Daoy (cell line): ENCODE data around the gene SLC30A9. TPM values are rescaled to one million over a fixed set of nuclear protein-coding genes. Genes with fewer than 3 reads are reported as not detected.

Experiments used
- DNase-seq: peaks from one replicate; pipeline ENCODE4 v3.0.0-alpha.2; 2015; ENCODE audit warnings: low read depth
- total RNA-seq: library from RNA; depleted of rRNA; stranded (reverse); fragments of >200 nt; shearing (Covaris generic); gene quantifications from 2 replicates; pipeline ENCODE4 v1.2.3, GENCODE V29; 2014; rRNA removed

SLC30A9 gene
- total RNA-seq = 65.0 and 72.1 TPM in 2 replicates

DNA sequence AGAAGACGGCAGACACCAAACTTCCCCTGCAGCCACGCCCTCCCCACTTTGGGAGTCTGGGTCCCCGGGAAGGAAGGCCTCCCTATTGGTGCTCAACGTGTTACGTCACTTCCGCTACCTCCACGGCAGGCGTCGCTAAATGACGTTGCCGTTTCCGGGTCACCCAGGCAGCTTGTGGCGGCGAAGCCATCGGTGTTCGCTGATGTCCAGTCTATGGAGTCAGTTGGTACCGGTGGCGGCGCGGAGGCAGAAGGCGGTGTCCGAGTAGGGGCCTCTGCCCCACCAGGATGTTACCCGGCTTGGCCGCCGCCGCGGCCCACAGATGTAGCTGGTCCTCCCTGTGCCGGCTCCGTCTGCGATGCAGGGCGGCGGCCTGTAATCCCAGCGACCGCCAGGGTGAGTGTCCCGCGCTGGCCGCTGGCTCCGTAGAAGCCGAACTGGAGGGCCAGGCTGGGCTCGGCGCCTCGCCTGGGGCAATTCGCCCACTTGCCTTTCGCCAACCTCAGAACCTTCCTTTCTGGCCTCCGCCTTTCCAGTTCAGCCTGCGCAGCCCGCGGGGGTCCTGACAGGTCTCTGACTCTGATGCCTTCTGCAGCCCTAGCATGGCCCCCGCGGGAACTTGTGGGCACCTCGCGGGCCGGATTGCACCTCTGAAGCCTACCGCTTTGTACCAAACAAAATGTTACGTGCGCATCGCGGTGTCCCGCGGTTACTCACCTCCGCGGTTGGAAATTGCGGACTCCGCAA, at the start of gene SLC30A9:
Gene SLC30A9, plus strand, starts transcription at position 166 of the 747 bp plus-strand sequence. Its CDS starts 122 bp downstream, at position 288.
- peak; percentile 96 for DNase-seq

DNA sequence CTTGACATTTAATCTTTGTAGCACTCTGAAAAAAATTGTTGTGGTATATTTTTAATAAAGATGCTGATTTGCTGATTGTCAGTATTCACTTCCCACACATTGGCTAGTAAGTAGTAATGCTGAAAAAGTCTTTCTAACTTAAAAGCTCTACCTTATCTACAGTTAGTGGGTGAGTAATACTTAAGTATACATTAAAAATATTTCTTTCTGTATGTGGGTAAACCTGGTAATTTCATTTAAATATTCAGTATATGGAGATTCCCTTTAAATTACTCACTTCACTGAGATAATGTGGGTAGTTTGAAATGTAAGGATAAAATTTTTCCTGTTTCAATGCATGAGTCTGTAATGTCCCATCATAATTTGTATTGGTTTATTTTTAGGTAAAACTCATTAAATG, 49.5 kb upstream of the SLC30A9 start:
- no peak for DNase-seq

DNA sequence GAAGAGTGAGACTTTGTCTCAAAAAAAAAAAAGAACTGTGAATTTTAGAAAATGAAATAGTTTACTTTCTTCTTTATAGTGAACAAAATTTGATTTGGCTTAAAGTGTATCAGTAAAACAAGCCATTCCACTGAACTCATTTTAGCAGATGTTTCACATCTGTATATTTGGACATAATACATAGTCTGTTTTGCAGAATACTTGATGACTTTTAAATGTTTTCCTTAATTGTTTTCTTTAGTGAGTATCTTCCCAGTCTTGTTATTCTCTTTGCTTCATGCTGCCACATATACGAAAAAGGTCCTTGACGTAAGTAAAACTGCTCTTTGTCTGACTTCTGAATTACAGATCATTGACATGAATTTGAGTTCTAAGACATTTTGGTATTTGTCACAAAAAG, 46.8 kb upstream of the SLC30A9 start:
- DNase-seq = no peak

DNA sequence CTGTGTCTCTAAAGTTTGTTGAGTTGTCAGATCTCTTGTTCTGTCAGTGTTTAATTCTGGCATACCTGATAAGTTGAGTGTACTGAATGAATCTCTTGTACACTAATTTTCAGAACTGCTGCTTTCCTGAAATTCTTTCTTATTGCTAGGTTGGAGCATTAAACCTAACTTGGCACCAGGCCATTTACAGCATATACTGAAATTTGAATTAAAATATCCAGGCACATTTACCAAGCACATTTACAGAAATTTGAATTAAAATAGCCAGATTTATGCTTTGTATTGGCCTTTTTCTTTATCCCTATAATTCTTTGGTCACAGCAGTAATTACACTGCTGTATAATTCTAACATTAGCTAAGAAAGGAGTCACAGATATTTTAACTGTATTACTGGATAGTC, 46.2 kb upstream of the SLC30A9 start:
- no peak for DNase-seq

DNA sequence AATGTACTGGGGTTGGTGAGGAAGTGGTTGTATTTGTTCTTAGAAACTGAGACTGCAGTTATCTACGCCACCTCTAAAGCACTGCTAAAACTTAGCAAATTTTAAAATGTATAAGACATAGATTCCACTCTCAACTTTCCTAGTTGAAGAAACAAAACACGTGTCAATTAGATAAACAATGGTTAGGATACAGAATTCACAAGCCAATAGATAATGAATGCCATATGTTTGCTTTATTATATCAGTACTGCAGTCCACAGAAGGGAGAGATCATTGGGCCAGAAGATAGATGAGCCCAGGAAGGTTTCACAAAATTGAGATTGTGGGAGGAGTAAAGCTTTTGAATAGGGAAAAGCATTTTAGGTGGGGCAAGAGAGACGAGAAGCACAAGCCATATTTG, 40.8 kb upstream of the SLC30A9 start:
- DNase-seq = no peak

DNA sequence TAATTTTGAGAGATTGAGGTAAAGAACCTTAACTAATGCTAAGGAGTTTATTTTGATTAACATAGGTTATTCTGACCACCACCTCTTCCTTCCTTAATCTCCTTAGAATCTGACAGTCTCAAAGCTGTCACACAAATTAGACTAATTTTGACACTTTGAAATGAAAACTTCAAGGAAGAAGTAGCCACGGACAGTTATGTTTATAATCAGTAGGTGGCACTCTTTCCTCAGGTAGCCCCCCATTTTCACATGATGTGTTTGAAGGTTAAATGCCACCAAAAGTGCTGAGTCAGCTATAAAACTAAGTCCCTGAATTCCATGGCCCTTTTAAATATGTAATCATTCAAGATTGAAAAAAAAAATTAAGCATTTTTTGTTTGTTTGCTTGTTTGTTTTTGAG, 32.7 kb upstream of the SLC30A9 start:
- DNase-seq = no peak

DNA sequence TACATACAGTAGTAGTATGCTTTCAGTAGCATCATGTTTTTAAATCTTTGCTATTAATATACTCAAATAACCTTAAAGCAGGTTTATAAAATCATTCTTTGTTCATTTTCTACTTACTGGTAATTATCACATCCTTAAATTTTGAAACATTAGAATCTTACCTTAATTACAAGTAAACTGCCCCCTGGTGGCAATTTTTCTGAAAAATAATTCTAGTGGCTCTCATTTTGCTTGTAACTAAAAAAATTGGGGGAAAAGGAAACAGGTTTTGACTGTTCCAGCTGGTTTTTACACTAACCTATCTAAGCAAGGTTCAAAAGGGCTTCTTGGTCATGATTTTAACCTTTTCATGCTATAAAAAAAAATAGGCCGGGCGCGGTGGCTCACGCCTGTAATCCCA, 27.2 kb upstream of the SLC30A9 start:
- DNase-seq = no peak

DNA sequence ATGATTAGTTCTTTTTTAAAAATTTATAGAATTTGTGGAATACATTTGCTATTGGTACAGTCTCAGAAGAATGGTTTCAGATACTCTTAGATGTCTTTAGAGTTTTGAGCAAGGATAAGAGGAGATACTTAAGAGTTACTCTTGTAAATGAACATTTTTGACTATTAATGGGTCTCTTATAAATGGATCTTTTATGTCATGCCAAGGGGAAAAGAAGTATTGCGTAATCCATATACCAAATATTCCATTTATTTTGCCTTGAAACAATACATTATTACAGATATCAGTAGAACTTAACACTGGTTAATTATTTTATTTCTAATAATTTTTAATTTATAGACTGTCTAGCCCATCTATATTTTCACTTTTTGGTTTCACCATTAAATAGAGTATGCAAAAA, 25.9 kb upstream of the SLC30A9 start:
- no peak for DNase-seq

DNA sequence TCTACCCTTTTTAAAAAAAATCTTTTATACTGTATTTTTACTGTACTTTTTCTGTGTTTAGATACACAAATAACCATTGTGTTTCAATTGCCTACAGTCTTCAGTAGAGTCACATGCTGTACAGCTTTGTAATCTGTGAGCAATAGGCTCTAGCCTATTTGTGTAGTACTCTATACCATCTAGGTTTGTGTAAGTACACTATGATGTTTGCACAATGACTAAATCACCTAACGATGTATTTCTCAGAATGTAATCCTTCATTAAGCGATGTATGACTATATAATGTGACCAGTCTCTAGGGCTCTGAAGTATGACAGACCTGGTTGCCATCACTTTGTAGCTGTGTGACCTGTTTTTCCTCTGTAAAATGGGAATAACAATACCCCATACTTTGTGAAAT, 22.9 kb upstream of the SLC30A9 start:
- no peak for DNase-seq

DNA sequence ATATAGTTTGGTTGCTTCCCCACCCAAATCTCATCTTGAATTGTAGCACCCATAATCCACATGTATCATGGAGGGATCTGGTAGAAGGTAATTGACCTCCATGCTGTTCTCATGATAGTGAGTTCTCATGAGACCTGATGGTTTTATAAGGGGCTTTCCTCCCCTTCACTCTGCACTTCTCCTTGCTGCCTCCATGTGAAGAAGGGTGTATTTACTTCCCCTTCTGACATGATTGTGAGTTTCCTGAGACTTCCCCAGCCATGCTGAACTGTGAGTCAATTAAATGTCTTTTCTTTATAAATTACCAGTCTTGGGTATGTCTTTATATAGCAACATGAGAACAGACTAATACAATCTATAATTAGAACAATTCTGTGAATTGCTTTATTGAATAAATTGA, 20.7 kb upstream of the SLC30A9 start:
- DNase-seq = no peak

DNA sequence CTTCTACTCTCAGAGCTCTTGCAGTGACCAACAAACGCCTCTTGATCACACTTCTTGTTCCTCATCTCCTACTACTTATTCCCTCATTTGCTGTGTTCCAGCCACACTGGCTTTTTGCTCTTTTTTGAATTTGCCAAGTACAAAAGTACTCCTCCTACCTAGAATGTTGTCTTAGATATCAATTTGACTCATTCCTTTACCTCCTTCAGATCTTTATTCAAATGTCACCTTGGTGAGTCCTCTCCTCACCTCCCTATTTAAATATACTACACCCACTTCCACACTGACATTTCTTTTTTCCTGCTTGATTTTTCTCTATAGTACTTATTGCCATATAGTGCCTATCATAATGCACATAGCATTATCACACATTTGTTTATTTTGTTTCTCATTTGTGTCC, 15.0 kb upstream of the SLC30A9 start:
- no peak for DNase-seq

DNA sequence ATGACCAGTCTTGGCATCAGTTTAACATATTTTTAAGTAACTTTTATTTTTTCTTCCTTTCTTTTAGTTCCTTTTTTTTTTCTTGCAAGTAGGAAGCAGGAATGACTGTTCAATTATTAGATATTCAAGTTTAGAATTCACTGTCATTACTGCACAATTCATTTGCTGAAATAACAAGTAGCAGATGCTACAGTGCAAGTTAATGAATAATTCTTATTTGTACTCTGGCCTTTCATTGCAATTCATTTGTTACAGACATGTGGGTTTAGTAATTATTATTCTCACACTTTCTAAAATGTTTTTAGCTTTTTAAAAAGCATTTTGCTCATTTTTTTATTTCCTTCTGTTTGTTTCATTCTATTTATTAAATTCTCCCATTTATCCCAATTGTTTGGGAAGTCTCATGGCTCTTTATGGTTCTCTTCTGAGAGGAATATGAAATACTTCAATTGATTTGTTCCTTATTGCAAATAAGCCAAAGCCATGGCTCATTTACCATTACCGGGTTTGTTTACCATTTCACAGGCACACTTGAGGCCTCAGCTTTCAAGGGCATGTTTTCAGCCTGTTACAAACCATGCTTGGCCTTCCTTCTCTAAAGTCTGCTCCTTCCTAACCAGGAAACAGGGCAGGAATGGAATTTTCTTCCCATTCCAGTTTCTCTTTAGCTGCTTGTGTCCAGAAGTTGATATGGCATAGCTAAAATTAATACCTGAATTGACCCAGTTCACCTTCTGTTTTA, 13.4 kb upstream of the SLC30A9 start:
- DNase-seq = no peak

DNA sequence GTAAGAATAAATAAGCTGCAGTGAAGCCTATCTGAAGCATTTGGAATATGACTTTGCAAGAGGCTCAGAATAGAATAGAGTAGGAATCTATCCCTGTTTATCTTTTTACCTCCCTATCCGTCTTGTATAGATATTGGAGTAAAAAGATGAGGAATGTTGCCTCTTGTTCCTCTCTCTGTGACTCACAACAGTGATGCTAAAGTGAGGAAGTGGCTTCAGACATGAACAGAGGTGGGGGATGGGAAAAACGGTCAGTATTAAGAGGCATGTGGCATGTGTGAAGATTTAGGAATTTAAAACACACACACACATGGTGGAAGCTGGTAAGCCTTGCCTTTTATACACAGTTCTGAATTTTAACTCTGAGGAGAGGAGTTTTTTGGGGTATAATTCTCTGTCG, 12.6 kb upstream of the SLC30A9 start:
- DNase-seq = peak; percentile 33

DNA sequence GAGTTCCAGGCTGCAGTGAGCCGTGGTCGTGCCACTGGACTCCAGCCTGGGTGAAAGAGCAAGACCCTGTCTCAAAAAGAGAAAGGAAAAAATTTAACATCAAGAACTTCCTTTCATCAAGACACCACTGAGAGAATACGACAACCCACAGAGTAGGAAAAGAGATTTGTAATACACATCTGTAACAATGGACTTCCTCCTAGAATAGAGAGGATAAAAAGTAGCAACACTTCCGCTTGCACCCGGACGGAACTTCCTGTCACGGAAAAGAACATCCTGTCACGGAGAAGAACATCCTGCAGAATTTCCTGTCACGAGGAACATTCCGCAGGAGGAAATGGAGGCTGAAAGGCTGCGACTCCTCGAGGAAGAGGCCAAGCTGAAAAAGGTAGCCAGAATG, 8.9 kb upstream of the SLC30A9 start, which contains the start of gene DCAF4L1:
Gene DCAF4L1, plus strand, starts transcription at position 301 of the 400 bp plus-strand sequence. Its CDS starts 37 bp downstream, at position 338.
- no peak for DNase-seq

DNA sequence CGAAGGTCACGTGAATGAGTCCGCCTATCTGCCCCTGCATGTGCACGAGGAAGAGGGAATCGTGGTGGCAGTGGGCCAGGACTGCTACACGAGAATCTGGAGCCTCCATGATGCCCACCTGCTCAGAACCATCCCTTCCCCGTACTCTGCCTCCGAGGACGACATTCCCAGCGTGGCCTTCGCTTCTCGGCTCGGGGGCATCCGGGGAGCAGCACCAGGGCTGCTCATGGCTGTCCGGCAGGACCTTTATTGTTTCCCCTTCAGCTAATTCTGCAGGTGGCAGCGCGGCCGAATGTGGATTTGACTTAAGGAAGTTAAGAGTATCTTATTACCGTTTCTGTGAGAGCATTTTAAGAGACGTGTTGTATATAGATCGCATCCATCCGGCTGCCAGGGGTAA, 7.6 kb upstream of the SLC30A9 start:
- DNase-seq = no peak

DNA sequence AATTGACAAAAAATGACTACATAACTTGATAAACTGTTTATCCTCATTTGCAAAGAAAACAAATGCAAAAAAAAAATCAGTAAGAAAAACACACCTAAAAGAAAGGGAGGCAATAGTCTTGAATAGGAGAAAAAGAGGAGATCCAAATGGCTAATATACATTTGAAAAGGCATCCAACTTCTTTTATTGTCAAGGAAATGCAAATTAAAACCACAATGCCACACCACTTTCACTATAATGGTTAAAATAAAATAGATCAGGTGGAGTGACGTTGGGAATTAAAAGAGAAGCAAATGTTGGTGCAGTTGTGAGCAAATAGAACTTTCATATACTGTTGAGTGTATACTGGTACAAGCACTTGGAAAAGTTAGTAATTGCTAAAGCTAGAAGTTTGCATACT, 5.2 kb upstream of the SLC30A9 start:
- DNase-seq = no peak

DNA sequence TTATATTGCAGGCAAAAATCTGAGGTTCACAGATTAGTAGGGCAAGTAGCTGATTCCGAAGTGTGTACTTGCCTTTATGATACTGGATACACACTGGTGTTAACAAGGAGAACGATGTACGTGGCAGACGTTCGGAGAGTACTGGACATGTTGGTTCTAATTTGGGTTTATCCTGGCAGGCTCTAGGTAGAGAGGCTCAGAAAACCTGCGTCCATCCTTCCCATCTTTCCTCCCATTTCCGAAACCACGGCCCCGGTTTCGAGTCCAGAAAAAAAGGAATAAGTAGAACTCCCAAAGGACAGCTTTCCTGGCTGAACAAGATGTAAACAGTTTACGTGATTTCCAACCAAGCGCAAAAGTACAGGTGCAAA, 351 bp upstream of the SLC30A9 start:
- DNase-seq = no peak

DNA sequence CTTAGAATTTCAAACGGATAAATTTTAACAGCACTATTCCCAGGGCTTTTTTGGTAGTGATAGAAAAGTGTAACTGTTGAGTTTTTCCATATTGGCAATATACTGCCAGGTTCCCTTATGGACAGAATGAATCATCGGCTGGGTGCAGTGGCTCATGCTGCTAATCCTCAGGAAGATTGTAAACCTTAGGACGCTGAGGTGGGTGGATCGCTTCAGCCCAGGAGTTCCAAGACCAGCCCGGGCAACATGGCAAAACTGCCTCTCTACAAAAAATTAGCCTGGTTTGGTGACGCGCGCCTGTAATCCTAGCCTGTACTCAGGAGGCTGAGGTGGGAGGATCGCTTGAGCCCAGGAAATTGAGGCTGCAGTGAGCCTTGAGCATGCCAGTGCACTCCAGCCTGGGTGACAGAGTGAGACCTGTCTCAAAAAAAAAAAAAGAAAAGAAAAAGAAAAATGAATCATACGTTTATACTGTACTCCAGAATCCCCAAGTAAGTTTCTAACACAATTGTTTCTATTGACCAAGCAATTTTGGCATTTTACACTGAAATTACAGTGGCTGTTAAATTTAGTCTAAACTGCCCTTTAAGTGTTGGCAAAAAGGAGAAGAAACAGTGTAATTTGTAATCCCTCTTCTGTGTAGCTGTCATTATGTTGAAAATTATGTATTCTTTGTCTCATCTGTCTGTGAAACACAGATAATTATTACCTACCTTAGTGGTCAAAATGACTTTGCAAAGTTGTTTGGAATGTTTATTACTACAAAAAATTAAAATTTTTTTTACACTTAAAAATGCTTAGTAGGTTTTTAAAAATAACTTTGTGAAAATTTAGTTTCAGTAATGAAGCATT, 1.8 kb downstream of the SLC30A9 start:
- peak; percentile 51 for DNase-seq

DNA sequence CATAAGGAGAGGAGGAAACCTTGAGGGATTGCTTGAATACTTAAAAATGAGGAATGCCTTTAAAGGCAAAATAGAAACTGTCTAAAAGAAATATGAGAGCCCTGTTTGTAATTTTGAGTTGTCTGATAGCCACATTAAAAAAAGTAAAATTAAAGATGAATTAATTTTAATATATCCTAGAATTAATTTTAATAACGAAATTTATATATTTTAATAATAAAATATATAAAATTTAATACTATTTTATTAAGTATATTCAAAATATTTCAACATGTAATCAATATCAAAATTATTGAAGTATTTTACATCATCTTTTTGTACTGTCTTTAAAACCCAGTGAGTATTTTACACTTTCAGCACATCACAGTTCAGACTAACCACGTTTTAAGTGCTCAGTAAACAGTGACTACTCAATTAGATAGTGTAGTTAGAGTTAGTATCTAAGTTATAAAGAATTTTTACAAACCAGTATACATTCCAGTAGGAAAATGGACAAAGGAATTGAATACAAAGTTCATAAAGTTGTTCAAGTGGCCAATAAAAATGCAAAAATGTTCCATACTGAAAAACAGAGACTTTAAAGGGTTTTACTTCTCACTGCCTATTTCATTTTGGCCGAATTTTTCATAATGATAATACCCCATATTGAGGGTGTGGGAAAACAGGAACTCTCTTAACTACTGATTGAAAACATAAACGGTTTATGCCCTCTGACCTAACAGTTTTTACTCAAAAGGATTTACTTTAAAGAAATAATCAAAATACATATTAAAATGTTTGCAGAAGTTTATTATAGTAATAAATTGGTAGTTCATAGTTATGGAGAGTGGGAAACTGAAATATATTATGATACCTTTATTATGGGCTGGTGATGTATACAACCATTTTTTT, 2.9 kb downstream of the SLC30A9 start:
- DNase-seq = no peak

DNA sequence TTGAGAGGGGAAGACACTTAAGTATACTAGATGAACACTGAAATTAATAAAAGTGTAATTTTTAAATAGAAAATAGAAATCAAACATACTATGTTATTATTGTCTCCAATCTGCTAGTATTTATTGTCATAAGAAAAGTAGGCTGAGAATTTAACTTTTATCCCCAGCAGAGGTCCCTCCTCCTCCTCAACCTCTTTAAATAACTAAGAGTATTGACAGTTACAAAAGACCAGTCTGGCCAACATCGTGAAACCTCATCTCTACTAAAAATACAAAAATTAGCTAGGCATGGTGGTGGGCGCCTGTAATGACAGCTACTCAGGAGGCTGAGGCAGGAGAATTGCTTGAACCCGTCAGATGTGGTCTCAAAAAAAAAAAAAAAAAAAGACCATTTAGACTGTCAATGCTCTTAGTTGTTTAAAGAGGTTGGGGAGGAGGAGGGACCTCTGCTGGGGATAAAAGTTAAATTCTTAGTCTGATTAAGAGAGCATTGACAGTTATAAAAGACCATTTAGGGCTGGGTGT, 4.2 kb downstream of the SLC30A9 start:
- DNase-seq = no peak

DNA sequence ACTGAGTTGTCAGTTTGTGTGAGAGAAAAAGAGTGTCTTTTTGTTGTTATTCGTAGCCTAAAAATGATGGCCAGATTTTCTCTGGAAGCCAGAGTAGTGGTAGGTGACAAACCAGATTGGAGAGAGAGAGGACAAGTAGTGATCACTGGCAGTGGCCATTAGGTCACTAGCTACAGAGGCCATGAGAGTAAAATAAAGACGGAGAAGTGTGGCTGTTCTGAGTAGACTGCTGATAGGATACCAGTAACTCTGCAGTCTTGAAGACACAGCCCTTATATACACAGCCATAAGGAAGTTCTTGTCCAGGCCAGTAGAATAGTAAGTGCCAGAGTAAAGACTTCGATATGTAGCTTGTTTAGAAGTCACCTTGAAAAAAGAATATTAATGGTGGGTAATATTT, 7.7 kb downstream of the SLC30A9 start:
- no peak for DNase-seq
